ENCODE results near the gene ALKBH6.

- TF ChIP-seq CTCF (IDR thresholded peaks at IDR 0.05; ENCODE audit: low read length): no peak
- TF ChIP-seq EZH2 (IDR thresholded peaks at IDR 0.05; ENCODE audit: borderline replicate concordance, low read length): no peak
Observed at GRCh38 chr19:36019061-36019670, 5.2 kb upstream of the ALKBH6 start.

Measured in OCI-LY1 (cell line).